T47D (cell line): ENCODE measurements around the gene TBKBP1.
"Not testable (repeated sequence)": the region's sequence is repeated elsewhere in the genome, so short reads cannot be mapped to it uniquely, and the experiment has no call there.

ENCODE experiments used
- DNase-seq, 2 experiments: peaks; one replicate each; pipeline versions ENCODE4 v3.0.0 to v3.0.0-alpha.2; 2011 to 2012; ENCODE audit warnings: low read depth in 1 of 2, low spot score in 1 of 2
- JUND ChIP-seq: IDR thresholded peaks from 2 replicates; pipeline ENCODE4 v1.6.1; 2012; ENCODE audit warnings: low read depth
- in situ Hi-C: cut with HindIII; loops from 2 replicates; pipeline ENCODE4 v1.10.0; 2016; ENCODE audit warnings: low sequenced_read_pairs, low pct_unique_long_range_greater_than_20kb

The TBKBP1 gene

DNA sequence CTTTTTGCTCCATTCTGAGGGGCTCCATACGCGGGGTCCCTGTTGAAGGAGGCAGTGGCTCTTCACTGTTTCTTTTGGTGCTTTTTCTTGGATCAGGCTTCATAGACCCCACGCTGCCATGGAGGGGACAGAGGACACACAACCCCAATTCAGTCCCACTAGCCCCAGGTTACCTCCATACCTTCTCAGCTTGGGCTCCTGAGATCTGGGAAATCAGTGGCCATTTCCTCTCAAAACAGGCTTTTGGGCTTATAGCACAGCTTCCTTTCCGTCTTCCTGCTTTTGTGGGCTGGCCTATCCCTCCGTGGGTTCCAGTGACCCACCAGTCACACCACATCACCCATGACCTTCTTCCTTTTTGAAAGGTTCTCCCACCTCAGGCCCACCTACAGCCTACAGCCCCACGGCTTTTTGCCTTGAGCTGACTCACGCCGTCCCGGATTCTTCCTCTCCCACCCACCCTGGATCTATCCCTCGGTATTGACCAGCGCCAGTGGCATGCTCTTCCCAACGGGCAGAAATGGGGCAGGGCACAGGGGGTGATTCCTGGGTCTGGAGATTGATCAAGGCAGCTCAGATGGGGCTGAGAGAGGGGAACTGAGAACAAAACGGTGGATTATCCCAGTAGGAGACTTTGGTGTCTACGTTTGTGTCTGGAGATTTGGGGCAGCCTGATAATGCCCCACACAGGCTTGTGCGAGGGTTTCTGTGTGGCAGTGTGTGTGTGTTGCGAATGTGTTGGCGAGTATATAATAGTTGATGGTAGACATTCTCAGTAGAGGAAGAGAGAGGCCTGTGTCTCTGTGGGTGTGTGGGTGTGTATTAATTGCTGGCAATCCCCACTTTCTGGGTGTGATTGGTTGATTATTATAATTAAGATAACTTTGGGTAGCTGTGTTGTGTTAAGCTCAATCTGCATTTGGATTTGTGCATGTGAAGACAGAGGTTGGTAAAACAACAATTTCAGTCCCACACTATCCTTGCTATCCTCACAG lies 42.8 kb downstream of the TBKBP1 start:
- TF ChIP-seq JUND, result no peak
- in situ Hi-C loops, result no loop called here
- no peak for DNase-seq

DNA sequence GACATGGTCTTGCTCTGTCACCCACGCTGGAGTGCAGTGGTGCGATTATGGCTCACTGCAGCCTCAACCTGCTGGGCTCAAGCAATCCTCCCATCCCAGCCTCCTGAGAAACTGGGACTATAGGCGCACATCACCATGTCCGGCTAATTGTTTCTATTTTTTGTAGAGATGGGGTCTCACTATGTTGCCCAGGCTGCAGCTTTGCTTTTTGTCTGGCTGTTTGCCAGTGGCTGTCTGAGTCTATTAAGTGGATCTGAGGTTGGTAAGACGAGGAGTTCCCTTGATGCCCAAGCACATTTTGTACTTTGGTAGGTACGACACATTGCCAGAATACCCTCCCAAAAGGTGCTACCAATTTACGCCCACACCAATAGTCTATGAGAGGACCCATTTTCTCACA lies 44.2 kb downstream of the TBKBP1 start:
- in situ Hi-C loops, result no loop called here
- TF ChIP-seq JUND, result no peak
- no peak for DNase-seq

DNA sequence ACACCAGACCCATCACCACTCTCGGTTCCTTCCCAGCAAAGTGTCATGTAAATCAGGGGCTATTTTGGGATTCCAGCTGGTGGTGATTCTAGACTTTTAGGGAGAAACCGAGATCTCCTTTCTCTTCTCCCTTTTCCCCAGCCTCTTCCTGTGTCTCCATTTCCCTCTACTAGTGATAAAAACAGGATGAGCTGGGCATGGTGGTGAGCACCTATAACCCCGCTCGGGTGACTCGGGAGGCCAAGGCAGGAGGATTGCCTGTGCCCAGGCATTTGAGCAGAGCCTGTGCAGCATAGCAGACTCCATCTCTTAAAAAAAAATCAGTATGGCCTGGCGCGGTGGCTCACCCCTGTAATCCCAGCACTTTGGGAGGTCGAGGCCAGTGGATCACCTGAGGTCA lies 45.2 kb downstream of the TBKBP1 start:
- TF ChIP-seq JUND, result no peak

DNA sequence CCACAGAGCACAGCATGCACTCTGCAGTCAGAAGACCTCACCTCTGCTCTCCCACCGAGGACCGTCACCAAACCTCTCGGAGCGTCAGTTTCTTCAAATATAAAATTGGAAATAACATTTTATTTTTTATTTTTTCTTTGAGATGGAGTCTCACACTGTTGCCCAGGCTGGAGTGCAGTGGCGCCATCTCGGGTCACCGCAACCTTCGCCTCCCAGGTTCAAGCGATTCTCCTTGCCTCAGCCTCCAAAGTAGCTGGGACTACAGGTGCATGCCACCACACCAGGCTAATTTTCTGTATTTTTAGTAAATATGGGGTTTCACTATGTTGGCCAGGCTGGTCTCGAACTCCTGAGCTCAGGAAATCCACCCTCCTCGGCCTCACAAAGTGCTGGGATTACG lies 46.0 kb downstream of the TBKBP1 start:
- DNase-seq, in situ Hi-C loops: not testable (repeated sequence)

More for the DNA sequence above, 45.2 kb downstream of the TBKBP1 start:
- in situ Hi-C loops, result no loop called here
- DNase-seq, result no peak

DNA sequence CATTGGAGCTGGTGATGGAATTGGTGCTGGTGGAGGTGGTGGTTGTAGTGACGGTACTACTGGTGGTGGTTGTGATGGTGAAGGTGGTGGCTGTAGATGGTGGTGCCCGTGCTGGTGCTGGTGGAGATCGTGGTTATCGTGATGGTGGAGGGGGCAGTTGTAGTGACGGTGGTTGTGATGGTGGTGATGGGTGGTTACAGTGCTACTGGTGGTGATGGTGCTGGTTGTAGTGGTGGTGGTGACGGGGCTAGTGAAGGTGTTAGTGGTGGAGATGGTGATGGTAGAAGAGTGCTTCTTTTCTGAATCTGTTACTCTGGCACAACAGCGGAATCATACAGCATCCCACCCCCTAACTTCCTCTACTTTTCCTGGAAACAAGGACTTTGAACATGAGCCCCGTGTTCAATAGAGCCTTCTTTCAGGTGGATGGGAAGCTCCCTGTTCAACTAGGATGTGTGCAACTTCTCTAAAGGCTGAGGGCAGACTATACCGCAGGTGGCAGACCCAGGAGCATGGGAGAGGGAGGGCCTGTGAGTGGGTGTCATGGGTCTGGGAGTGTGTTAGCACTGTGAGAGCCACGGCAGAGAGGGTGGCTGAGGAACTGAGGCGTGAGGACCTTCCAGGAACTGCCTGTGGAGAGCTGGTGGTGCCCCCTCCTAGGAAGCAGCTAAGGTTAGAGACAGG lies 47.3 kb downstream of the TBKBP1 start:
- in situ Hi-C loops, result no loop called here
- TF ChIP-seq JUND, result no peak
- no peak for DNase-seq

DNA sequence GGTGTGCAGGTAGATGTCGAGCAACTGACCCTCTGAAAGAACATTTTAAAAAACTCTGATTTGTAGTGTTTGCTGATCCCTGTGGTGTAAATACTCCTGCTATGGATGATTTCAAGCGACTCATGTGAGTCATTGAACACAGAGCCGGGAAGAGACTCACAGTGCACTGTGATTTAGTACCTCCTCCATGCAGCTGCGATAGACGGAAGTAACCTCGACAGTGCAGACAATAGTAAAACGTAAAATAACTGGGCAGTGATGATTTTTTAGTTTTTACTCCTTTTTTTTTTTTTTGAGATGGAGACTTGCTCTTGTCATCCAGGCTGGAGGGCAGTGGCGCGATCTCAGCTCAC lies 47.8 kb downstream of the TBKBP1 start:
- TF ChIP-seq JUND, result no peak
- in situ Hi-C loops, result no loop called here
- no peak for DNase-seq

DNA sequence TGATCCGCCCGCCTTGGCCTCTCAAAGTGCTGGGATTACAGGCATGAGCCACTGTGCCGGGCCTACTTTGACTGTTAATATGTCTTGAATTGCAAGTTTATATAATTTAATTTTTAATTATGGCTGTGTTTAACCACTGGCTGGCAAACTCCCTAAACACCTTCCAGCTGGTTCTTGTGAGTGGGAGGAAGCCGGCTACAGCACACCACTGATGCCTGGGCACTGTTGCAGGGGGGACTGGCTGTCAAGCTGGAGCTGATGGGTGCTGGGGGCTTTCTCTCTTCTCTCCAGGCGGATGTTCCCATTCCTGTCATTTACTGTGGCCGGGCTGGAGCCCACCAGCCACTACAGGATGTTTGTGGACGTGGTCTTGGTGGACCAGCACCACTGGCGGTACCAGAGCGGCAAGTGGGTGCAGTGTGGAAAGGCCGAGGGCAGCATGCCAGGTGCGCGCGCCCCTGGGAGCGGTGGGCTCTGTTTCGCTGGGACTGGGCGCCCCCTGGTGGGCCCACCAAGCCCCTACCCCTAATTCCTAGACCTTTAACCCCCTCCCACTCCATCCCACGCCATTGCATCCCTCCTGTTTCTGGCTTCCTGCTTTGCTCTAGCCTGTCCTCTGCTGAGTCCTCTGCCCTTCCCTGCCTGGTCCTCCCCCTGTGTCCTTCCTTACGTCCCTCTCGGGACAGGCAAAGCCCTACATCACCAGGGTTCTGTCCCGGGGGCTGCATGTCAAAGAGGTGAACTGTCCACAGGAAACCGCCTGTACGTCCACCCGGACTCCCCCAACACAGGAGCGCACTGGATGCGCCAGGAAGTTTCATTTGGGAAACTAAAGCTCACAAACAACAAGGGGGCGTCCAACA lies 48.6 kb downstream of the TBKBP1 start:
- in situ Hi-C loops, result no loop called here

DNA sequence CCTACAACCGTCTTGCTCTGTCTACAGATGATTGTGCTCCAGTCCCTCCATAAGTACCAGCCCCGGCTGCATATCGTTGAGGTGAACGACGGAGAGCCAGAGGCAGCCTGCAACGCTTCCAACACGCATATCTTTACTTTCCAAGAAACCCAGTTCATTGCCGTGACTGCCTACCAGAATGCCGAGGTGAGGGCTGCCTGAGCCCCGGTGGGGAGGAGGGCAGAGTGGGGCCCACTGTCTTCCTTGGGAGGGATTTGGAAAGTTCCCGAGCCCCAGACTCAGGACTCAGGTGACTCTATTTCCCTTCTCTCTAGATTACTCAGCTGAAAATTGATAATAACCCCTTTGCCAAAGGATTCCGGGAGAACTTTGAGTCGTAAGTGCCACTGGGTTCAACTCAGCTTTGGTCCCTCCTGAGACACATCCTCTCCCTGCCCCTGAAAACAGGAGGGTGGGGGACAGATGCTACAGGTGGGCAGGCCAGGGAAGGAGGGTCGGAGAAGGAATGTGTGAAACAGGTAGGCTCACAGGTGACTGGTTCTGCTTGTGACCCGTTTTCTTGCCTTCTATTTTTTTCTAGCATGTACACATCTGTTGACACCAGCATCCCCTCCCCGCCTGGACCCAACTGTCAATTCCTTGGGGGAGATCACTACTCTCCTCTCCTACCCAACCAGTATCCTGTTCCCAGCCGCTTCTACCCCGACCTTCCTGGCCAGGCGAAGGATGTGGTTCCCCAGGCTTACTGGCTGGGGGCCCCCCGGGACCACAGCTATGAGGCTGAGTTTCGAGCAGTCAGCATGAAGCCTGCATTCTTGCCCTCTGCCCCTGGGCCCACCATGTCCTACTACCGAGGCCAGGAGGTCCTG lies 50.4 kb downstream of the TBKBP1 start:
- no peak for DNase-seq
- no peak for TF ChIP-seq JUND
- in situ Hi-C loops, result no loop called here

More for the DNA sequence above, 48.6 kb downstream of the TBKBP1 start:
- DNase-seq, result no peak
- no peak for TF ChIP-seq JUND

DNA sequence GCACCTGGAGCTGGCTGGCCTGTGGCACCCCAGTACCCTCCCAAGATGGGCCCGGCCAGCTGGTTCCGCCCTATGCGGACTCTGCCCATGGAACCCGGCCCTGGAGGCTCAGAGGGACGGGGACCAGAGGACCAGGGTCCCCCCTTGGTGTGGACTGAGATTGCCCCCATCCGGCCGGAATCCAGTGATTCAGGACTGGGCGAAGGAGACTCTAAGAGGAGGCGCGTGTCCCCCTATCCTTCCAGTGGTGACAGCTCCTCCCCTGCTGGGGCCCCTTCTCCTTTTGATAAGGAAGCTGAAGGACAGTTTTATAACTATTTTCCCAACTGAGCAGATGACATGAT lies 51.0 kb downstream of the TBKBP1 start:
- in situ Hi-C loops, result no loop called here
- no peak for TF ChIP-seq JUND
- DNase-seq, result no peak

DNA sequence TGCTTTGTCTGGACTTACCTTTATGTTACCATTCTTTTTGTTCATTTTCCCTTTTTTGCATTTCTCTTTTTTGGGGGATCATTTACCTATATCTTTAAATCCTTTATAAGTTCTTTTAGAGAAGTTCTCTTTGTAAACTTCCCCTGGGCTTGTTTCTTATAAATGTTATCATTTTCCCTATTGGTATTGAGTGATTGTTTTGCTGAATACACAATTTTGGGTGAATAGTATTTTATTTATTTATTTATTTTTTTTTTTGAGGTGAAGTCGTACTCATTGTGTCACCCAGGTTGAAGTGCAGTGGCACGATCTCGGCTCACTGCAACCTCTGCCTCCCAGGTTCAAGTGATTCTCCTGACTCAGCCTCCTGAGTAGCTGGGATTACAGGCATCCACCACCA lies 57.5 kb downstream of the TBKBP1 start:
- in situ Hi-C loops, result no loop called here
- no peak for TF ChIP-seq JUND
- DNase-seq, result no peak

DNA sequence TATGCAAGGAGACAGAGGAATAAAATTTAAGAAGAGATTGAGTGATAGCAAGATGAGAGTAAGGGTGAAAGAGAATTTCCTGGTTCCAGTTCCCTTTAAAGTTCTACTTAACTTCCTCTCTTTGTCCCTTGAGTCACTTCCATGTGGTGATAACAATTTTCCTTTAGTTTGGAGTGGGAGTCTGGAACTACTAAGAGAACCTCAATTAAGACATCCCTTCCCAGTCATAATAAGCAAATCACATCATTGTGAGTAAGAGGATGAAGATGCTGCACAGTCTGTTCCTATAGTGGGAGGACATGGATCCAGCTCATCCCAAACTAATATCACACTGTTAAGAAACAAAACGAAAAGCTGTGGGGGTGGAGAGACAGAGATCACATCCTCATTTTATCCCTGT lies 63.4 kb downstream of the TBKBP1 start:
- no peak for TF ChIP-seq JUND
- DNase-seq, result no peak
- in situ Hi-C loops, result no loop called here
